Skeletal muscle satellite cell (primary cell): ENCODE data around the gene COL13A1.

Experiments
- H3K27me3 ChIP-seq: 2 replicates; pipeline ENCODE4 v1.7.0; 2013; ENCODE audit warnings: low read length; ENCODE audit not compliant: control insufficient read depth, insufficient read depth
- H3K36me3 ChIP-seq: 2 replicates; pipeline ENCODE4 v1.7.0; 2013; ENCODE audit warnings: mild to moderate bottlenecking, control low read depth, low read length; ENCODE audit not compliant: insufficient read depth
- H3K4me1 ChIP-seq: 2 replicates; pipeline ENCODE4 v1.7.0; 2013; ENCODE audit warnings: low read length; ENCODE audit not compliant: control insufficient read depth, insufficient read depth
- H3K4me2 ChIP-seq: 2 replicates; pipeline ENCODE4 v1.7.0; 2013; ENCODE audit warnings: mild to moderate bottlenecking, low read length
- H3K4me3 ChIP-seq: 2 replicates; pipeline ENCODE4 v1.7.0; 2013; ENCODE audit warnings: low read length
- H3K9ac ChIP-seq: 2 replicates; pipeline ENCODE4 v1.7.0; 2013; ENCODE audit warnings: mild to moderate bottlenecking, low read depth, low read length, moderate library complexity
- H3K9me3 ChIP-seq: replicated peaks from 2 replicates; pipeline ENCODE4 v1.7.0; 2013; ENCODE audit warnings: mild to moderate bottlenecking, control low read depth, low read length

Gene COL13A1

DNA sequence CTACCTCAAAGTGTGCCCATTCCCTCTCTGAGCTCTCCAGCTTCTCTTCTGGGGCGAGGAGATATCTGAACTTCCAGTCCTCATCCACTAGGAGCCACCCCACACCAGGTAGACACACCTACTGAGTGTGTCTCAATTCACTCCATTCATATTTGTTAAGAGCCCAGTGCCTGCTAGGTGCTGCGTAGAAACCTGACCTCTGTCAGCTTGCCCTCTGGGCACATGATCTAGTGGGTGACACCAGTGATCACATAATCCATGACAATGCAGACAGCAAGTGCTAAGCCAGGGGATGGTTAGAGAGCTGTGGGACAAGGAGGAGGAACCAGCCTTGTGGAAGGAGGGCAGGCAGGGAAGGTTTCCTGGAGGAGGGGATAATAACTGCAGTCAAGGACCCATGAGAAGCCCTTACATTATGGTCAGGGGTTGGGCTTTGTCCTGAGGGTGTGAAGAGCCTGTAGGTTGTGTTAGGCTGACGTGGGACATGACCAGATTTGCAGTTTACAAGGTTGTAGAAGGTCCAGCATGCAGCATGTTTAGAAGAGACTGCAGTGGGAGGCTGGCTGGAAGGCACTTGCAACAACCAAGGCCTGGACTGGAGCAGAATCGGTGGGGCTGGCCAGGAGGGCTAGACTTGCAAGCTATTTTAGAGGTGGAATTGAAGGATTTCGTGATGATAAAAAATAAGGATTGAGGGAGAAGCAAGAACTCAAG is 81.8 kb downstream of the COL13A1 start:
- H3K36me3 ChIP-seq: no peaks in the 10 kb centered on the region
- H3K9me3 ChIP-seq: no peaks in the 10 kb centered on the region
- H3K4me1 ChIP-seq: no peaks in the 10 kb centered on the region
- no peak overlapping the region for H3K4me2 ChIP-seq
- H3K27me3 ChIP-seq: no peaks in the 10 kb centered on the region
- no peak overlapping the region for H3K9ac ChIP-seq
- no peak overlapping the region for H3K4me3 ChIP-seq

DNA sequence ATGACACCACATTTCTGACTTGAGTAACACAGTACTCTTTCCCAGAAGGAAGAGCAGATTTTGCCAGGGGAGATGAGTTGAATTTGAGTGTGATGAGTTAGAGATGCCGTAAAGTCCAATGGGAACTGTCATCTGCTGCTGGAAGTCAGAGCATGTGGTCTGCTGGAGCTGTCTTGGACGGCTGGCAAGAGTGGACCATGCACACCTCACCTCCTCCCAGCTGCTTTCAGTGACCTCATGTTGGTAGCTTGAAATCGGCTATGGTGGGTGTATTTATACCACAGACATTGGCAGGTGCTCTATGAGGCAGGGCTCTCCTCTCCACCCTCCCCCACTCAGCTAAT is 82.3 kb downstream of the COL13A1 start:
- Histone ChIP-seq H3K36me3 (no peaks in the 10 kb centered on the region), H3K27me3 (no peaks in the 10 kb centered on the region), H3K9me3 (no peaks in the 10 kb centered on the region), H3K9ac (no peak overlapping the region), H3K4me1 (no peaks in the 10 kb centered on the region), H3K4me3 (no peak overlapping the region), H3K4me2 (no peak overlapping the region)

DNA sequence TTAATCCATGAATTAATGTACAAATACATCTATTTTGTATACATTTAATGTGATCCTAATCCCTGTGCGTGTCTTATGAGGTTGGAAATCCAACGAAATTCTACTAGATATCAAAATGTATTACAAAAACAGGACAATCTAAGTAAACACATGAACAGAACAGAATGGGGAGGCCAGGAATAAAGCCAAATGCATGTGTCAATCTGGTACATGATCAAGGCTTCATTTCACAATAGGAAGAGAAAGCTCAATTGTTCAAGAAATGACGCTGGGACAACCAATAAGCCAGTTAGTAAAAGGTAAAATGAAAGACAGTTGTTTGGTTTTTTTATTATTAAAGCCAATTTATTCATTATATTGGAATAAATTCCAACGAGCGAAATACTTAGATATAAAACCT is 83.0 kb downstream of the COL13A1 start:
- no peak overlapping the region for H3K9ac ChIP-seq
- H3K9me3 ChIP-seq: no peaks in the 10 kb centered on the region
- no peaks in the 10 kb centered on the region for H3K36me3 ChIP-seq
- H3K4me2 ChIP-seq: no peak overlapping the region
- H3K27me3 ChIP-seq: no peaks in the 10 kb centered on the region
- no peak overlapping the region for H3K4me3 ChIP-seq
- no peaks in the 10 kb centered on the region for H3K4me1 ChIP-seq

DNA sequence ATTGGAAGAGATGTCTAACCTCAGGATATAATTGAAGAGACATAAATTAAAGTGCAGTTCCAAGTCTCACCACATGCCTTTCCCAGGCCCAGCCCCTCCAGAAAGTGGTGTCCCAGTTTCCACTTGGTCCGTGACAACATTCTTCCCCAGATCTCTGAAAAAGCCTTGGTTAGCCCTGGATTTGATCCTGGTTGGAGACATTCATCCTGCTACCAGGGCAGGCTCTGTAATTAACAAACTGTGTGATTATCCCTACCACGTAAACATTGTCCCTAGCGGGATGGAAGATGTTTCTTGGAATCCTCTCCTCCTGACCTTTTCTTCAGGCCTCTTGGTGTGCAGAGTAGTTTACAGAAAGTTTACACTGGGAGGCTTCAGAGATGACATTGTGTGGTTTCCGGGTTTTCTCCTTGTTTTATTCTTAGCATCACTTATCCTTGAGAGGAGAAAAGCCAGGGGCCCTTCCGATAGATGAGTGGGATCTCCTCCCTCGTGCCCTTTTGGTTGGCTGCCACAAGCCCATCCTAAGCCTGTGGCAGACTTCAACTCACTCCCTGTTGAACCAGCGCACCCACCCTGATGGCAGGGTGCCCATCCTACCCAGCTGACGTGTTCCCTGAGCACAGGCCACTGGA is 83.8 kb downstream of the COL13A1 start:
- Histone ChIP-seq H3K9me3 (no peaks in the 10 kb centered on the region), H3K9ac (no peak overlapping the region), H3K4me1 (no peaks in the 10 kb centered on the region), H3K4me2 (no peak overlapping the region), H3K36me3 (no peaks in the 10 kb centered on the region), H3K27me3 (no peaks in the 10 kb centered on the region), H3K4me3 (no peak overlapping the region)

GRCh38 chr10:69888882-69889584 is 87.3 kb downstream of the COL13A1 start:
- H3K4me3 ChIP-seq: no peak overlapping the region
- no peaks in the 10 kb centered on the region for H3K4me1 ChIP-seq
- no peaks in the 10 kb centered on the region for H3K9me3 ChIP-seq
- H3K9ac ChIP-seq: no peak overlapping the region
- no peak overlapping the region for H3K4me2 ChIP-seq
- H3K36me3 ChIP-seq: no peaks in the 10 kb centered on the region
- no peaks in the 10 kb centered on the region for H3K27me3 ChIP-seq

DNA sequence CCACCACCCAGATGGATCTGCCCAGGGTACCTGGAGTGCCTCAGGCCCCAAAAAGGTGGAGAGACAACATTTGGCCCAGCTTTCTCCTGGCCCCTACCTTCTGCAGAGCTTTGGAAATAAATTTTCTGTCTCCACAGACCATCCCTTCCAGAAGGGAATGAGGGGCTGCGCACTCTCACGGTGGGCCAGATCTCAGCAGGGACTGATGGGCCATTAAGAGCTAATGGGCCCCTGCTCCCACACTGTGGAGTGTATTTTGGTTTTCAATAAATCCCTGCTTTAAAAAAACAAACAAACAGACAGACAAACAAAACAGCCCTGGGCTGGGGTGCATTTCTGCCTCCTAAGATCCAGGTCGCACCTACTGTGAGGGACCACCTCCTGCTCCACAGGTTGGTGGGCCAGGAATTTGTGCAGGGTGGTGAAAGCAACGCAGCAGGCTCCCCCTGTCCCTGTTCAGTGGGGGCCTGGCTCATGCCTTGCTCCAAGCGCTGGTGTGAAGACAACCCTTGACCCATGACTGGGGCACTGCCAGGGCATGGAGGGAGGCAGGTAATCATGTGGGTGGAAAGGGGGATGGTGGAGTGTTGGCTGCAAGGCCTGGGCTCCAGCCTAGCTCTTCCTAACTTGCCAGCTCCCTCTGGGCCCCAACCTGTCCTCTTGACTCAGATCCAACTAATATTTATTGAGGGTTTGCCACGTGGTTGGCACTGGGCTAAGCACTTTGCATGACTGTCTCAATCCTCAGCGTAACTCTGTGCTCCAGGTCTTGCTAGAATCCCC is 88.5 kb downstream of the COL13A1 start:
- H3K4me2 ChIP-seq: no peak overlapping the region
- no peaks in the 10 kb centered on the region for H3K4me1 ChIP-seq
- no peaks in the 10 kb centered on the region for H3K36me3 ChIP-seq
- no peak overlapping the region for H3K9ac ChIP-seq
- H3K4me3 ChIP-seq: no peak overlapping the region
- H3K27me3 ChIP-seq: no peaks in the 10 kb centered on the region
- no peaks in the 10 kb centered on the region for H3K9me3 ChIP-seq

DNA sequence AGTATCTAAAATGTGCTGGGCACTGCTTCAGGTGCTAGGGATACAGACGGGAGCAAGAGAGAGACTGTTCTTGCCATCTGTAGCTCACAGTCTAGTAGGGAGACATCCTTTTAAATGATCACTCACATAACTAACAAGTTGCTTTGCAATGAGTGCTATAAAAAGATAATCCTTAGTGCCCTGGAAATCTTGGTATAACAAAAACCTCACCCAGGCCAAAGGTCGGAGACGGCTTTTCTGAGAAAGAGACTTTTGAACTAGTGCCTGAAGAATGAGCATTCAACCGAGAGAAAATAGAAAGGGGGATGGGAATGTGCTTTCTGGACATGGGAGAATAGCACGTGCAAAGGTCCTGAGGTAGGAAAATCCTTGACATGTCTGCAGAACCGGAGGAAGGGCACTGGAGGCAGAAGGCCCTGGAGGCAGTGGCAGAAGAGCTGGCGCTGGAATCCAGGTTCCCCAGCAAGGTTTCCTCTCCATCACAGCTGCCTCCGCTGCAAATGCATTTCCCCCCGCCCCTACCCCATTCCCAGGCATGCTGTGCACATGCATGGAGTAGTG is 89.4 kb downstream of the COL13A1 start:
- H3K4me3 ChIP-seq: no peak overlapping the region

GRCh38 chr10:69892406-69892805 is 90.7 kb downstream of the COL13A1 start:
- H3K4me2 ChIP-seq: no peak overlapping the region
- H3K36me3 ChIP-seq: no peaks in the 10 kb centered on the region
- no peak overlapping the region for H3K4me3 ChIP-seq
- no peaks in the 10 kb centered on the region for H3K9me3 ChIP-seq
- H3K4me1 ChIP-seq: peaks cover 9% of the 10 kb centered on the region
- no peak overlapping the region for H3K9ac ChIP-seq
- H3K27me3 ChIP-seq: no peaks in the 10 kb centered on the region

More for the DNA sequence above, 89.4 kb downstream of the COL13A1 start:
- peaks cover 5% of the 10 kb centered on the region for H3K4me1 ChIP-seq
- H3K9me3 ChIP-seq: no peaks in the 10 kb centered on the region
- no peak overlapping the region for H3K4me2 ChIP-seq
- no peaks in the 10 kb centered on the region for H3K36me3 ChIP-seq
- no peak overlapping the region for H3K9ac ChIP-seq
- H3K27me3 ChIP-seq: no peaks in the 10 kb centered on the region

DNA sequence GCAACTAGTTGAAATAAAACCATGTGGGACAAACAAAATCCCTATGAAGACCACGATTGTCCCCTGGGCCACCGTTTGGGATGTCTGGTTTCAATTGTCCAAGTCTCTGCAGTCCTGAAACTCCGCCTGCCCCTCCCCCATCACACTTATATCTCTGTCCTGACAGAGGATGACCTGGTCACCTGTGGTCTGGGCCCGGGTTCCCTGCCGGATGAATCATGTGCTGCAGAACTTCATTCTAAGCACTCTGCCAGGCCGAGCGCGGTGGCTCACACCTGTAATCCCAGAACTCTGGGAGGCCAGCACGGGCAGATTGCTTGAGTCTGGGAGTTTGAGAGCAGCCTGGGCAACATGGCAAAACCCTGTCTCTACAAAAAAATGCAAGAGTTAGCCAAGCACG is 91.1 kb downstream of the COL13A1 start:
- peaks cover 9% of the 10 kb centered on the region for H3K4me1 ChIP-seq
- H3K36me3 ChIP-seq: no peaks in the 10 kb centered on the region
- H3K4me3 ChIP-seq: no peak overlapping the region
- H3K4me2 ChIP-seq: no peak overlapping the region
- H3K27me3 ChIP-seq: no peaks in the 10 kb centered on the region
- no peak overlapping the region for H3K9ac ChIP-seq
- no peaks in the 10 kb centered on the region for H3K9me3 ChIP-seq

DNA sequence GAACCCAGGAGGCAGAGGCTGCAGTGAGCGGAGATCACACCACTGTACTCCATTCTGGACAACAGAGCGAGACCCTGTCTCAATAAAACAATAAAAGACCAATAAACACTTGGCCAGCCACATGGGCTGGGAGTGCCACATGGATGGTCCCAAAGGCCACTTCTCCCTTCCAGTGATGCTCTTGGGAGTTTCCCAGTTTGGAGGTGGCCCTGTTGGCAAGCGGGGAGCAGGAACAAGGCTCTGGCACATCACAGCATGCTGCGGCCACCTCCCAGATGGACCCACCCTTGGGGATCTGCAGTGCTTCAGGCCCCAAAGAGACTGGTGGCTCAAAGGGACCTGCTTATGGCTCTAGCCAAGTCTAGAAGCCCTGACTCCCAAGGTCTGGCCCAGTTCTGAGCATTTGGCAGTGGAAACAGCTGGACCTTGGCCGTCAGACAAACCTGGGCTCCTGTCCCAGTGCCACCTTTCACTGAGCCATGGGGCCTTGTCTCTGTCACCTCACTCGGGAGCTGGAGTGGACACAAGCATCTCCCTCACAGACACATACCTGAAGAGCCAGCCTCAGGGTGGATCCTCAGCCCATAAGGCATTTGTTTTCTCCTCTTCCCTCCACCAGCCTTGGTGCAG is 91.7 kb downstream of the COL13A1 start:
- Histone ChIP-seq H3K9me3 (no peaks in the 10 kb centered on the region), H3K4me2 (no peak overlapping the region), H3K27me3 (no peaks in the 10 kb centered on the region), H3K4me1 (peaks cover 9% of the 10 kb centered on the region), H3K9ac (no peak overlapping the region), H3K36me3 (no peaks in the 10 kb centered on the region), H3K4me3 (no peak overlapping the region)

DNA sequence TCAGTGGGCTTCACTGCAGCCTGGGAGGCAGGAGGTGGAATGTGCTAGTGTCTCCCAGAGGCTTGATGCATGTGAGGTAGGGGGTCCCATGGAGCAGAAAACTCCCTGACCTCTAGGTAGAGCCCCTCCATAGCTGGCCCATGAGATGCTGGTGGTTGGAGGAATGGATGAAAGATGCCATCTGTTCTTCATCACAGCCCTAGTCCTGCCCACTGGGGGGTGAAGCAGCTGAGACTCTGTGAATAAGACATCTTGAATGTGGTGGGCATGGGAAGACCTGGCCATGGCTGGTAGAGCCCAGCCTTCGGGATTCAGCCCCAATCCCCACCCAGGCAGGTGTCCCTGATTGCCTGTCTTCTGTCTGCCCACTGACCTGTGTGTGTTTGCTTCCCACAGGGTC is 92.5 kb downstream of the COL13A1 start:
- Histone ChIP-seq H3K36me3 (no peaks in the 10 kb centered on the region), H3K9me3 (no peaks in the 10 kb centered on the region), H3K27me3 (no peaks in the 10 kb centered on the region)

More for the DNA sequence above, 92.5 kb downstream of the COL13A1 start:
- H3K4me1 ChIP-seq: peaks cover 9% of the 10 kb centered on the region
- H3K4me3 ChIP-seq: no peak overlapping the region
- no peak overlapping the region for H3K9ac ChIP-seq
- no peak overlapping the region for H3K4me2 ChIP-seq
